Gastroesophageal sphincter (tissue), 3 donors: ENCODE measurements around the gene ABHD8.
A peak's percentile ranks its signal among the peaks of the same experiment; 100 is the strongest.

Experiments
- CTCF ChIP-seq, 4 experiments: fragments of 200-600 bp in 2 of 4; fragments of 450-650 bp in 2 of 4; sonication (generic) in 1 of 4; IDR thresholded peaks; one replicate each; pipeline ENCODE4 v1.5.1; 2017 to 2019; ENCODE audit warnings: antibody characterized with exemption in 4 of 4, mild to moderate bottlenecking in 2 of 4, moderate library complexity in 2 of 4
- POLR2A ChIP-seq, 2 donors: fragments of 450-650 bp; IDR thresholded peaks; one replicate each; pipeline ENCODE4 v1.6.1; 2017; ENCODE audit warnings: antibody characterized with exemption in 2 of 2, mild to moderate bottlenecking in 2 of 2, moderate library complexity in 1 of 2
- POLR2AphosphoS5 ChIP-seq: sonication (generic); formaldehyde crosslinking; IDR thresholded peaks from one replicate; pipeline ENCODE4 v1.6.1; 2017; ENCODE audit warnings: antibody characterized with exemption

GRCh38 chr19:17266975-17267788 is 36.0 kb downstream of the ABHD8 start, which contains the start of gene BABAM1:
- TF ChIP-seq CTCF (IDR thresholded peaks at IDR 0.05) (no peak), POLR2A (IDR thresholded peaks at IDR 0.05) (peak in 1 of 2 donors; percentile 24), POLR2AphosphoS5 (peak; percentile 59)
